Activated gamma-delta T cell (primary cell): ENCODE data around the gene RWDD4.
"Not testable (repeated sequence)": the region's sequence is repeated elsewhere in the genome, so short reads cannot be mapped to it uniquely, and the experiment has no call there.

Experiments
- DNase-seq: peaks from one replicate; lab custom pipeline; 2025; lab: John Stamatoyannopoulos, UW

RWDD4 gene

DNA sequence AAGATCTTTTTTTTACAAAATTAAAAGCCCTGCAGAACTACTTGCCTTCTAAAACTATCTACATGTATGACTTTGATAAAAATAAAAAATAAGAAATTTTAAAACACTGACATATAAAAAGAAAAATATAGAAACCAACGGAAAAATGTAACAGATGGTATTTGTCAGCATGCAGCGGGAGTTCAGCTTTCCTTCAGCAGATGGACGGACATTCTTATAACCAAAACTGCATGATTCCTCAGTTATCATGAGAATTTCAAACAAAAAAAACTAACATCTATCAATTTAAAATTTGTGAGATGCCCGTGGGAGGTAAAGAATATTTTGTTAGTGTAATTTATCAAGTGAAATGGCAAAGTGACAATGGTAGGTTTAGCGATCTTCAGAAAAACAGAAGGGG lies 23.2 kb downstream of the RWDD4 start:
- DNase-seq = no peak

DNA sequence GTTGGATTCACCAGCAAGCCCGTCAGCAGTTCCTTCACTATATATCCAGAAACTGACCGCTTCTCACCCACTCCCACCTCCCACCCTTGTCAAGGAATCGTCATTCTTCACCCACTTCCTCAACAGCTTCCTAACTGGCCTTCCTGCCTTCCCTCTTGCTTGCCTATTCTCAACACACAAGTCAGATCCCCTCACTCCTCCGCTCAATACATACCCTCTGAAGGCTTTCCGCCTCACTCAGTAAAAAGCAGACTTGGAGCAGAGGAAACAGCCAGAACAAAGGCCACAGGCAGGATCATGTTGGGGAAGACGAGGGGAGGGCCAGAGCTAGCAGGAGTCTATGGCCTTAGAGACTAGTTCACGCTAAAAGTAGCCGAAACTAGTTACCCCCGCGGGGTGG lies 23.7 kb downstream of the RWDD4 start:
- DNase-seq = no peak

DNA sequence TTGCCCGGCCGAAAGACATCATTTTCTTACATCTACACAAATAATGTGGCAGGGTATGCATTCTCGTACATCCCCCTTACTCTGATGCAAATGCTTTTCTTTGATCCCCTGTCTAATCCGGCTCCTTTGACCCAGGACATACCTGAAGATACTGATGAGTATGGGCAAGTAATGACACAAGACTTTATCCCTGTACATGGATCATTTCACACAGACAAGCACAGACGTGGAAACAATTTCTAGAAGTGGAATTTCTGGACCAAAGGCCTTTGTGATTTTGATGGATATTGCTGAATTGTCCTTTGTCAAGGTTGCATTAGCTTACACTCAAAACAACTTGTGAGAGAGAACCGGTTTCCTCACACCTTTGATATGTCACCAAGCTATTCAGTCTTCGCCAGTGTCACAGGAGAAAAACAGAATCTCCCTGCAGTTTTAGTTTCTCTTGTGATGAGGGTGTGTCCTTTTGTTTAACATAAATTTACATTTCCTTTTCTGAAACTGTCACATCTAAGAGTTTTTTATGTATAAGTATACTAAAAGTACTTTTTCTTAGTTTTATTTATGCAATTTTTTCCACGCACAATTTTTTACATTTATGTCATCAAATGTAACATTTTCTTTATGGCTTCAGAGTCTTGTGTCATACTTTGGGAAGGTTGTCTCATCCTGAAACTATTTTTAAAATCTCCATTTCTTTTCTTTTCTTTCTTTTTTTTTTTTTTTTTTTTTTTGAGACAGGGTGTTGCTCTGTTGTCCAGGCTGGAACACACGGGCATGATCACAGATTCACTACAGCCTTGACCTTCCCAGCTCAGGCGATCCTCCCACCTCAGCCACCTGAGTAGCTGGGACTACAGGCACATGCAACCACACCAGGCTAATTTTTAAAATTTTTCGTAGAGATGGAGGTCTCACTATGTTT lies 25.2 kb downstream of the RWDD4 start:
- DNase-seq = no peak

DNA sequence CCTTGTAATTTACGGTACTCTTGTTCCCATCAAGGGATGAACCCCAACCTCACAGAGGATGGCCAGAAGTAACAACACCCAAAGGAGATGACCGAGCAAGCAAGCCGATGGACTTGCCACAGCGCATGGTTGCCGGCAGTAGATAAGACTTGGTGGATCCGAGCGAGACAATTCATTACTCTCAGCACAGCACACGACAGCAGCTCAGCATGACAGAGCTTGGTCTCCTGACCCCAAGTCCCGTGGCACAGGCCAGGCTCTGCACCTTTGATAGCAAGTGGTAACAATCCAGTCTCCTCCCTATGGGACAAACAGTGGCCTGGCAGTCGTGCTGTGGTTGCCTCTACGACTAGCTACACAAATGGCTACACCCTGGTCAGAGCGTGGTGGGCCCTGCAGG lies 26.3 kb downstream of the RWDD4 start:
- no peak for DNase-seq

DNA sequence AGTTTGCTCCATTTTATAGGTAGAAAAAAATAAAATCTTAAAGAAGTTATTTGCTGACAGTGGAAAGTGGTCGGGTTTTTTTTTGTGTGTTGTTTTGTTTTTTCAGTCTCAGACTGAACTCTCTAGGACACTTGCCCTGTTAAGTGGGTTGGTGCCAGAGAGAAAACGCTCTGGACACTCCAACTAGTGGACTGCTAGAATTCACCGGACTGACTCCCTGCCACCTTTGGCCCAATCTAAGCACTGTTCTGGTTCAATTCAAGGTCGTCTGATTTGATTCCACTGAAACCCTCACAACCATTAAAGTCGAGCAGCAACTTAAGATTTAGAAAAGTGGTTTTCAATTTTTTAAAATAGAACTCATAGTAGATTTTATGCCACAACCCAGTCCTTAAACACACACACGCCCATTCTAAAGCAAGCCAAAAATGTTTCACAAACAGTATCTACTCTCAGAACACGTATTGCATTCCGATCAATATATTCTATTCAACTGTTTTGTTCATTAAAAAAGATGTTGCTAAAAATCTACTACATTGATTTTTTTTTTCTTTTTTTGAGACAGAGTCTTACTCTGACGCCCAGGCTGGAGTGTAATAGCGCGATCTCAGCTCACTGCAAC lies 27.3 kb downstream of the RWDD4 start:
- no peak for DNase-seq

DNA sequence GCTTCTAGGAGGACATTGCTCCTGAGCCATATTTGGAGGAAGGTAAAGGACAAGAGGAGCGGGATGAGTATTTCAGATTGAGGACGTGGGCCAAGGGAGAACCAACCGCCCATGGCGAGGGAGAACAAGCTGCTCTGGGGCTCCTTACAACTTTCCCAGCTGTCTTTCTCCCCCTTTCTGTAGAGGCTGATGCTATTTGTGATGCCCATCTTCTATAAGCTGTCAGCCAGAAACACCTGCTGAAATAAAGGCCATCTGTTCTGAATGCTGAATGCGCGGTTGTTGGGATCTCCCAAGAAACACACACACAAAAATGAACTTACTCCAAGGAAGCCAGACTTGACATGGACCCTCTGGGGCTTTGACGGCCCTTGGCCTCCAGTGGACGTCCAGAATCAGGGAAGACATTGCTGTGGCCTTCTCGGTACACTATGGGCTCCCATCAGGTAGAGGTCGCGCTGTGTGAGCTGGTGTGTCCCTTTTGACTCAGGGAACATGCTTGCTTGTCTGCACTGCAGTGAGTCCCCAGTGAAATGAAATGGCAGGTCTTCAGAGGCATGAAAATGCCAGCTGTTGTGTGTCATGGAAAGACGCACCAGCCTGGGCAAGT lies 30.9 kb downstream of the RWDD4 start:
- no peak for DNase-seq

DNA sequence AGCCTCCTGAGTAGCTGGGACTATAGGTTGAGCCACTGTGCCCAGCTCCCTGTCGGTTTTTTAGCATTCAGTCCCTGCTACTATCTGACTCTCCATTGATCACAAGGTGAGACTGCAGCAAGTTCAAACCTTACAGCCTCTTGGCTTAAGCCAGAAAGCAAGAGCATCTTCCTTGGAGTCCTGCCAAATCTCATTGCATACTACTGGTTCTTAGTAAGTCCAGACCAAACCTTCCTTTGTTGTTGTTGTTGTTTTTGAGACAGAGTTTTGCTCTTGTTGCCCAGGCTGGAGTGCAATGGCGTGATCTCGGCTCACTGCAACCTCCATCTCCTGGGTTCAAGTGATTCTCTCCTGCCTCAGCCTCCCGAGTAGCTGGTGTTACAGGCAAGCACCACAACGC lies 31.7 kb downstream of the RWDD4 start:
- DNase-seq = not testable (repeated sequence)

DNA sequence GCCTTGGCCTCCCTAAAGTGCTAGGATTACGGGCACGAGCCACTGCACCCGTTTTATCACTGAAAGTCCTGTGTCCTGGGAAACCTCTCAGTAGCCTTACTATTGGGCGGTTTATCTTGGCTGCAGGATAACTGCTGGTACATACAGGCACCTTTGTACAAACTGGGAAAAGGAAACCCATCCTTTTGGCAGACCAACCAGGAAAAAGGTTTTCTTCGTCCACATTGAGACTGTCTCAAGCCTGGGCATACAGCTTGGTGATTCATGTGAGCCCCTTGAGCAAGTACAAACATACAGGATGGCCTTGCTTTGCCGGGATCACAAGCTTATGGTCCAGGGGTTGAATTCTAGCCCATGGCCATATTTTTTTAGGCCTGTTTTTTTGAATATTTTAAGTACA lies 32.8 kb downstream of the RWDD4 start:
- DNase-seq = no peak

DNA sequence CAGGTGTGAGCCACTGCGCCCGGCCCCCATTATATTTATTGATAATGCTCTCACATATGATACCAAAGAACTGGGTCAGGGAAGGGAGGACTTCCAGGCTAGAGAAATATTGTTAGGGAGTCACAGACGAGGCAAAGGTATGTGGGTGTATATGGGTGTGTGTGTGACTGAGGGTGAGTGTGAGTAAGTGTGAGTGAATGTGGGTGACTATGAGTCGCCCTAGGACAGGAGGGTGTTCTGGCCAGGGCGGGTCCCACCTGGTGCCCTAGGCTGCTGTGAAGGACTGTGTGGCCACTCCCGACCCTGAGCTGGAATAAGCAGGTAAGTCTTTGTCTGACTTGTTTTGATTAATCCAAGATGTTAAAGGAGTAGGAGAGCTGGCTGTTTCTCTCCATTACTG lies 34.4 kb downstream of the RWDD4 start:
- DNase-seq = no peak

DNA sequence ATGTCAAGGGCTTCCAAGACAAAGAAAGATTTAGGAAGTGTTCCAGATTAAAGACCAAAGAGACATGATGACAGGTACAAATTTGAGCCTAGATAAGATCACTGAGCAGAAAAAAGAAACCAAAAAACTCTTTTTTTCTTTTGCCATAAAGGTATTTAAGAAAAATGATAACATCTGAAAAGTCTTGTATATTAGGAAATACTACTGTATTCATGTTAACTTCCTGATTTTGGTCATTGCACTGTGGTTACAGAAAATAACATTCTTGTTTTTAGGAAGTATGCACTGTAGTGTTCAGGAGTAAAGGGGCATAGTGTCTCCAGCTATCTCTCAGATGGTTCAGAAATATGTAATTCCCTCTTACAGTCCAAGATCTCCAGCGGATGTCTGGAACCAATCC lies 37.1 kb downstream of the RWDD4 start:
- no peak for DNase-seq

DNA sequence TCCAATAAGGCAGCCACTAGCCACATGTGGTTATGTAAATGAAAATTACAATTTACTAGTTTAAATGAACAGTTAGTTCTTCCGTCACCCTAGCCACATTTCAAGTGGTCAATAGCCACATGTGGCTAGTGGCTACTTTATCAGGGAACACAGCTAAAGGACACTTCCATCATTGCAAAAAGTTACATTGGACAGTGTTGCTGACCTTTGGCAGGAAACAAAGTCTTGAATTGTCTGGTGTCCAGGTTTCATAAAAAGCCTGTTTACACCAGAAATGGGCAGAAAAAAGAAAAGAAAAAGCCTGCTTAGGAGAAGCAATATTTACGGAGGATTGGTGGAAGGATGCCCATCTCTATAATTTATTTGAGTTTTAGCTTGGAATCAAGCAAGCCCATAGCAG lies 38.6 kb downstream of the RWDD4 start:
- no peak for DNase-seq

DNA sequence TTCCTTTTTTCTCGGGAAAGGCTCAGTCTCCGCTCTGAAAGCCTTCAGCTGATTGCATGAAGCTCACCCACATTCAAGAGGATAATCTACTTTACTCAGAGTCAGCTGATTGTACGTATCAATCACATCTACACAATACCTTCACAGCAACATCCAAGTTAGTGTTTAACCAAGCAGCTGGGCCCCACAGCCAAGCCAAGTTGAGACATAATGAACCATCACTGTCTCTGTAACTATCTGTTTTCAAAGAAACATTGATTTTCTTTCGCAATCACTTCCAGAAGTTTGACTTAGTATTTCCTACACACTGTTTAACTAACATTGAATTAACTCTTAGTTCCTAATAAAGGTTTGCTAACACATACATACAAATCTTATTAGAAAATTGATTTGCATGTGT lies 40.3 kb downstream of the RWDD4 start:
- DNase-seq = no peak

DNA sequence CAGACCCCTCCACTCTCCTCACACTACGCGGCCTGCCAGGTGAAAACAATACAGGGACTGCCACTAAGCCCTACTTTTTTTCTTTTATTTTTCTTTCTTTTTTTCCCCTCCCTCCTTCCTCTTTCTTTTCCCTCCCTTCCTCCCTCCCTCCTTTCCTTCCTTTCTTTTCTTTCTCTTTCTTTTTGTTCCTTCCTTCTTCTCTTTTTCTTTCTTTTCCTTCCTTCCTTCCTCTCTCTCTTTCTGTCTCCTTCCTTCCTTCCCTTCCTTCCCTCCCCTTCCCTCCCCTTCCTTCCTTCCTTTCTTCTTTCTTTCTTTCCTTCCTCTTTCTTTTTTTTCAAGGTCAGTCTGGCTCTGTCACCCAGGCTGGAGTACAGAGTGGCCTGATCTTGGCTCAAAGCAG lies 41.9 kb downstream of the RWDD4 start:
- no peak for DNase-seq

DNA sequence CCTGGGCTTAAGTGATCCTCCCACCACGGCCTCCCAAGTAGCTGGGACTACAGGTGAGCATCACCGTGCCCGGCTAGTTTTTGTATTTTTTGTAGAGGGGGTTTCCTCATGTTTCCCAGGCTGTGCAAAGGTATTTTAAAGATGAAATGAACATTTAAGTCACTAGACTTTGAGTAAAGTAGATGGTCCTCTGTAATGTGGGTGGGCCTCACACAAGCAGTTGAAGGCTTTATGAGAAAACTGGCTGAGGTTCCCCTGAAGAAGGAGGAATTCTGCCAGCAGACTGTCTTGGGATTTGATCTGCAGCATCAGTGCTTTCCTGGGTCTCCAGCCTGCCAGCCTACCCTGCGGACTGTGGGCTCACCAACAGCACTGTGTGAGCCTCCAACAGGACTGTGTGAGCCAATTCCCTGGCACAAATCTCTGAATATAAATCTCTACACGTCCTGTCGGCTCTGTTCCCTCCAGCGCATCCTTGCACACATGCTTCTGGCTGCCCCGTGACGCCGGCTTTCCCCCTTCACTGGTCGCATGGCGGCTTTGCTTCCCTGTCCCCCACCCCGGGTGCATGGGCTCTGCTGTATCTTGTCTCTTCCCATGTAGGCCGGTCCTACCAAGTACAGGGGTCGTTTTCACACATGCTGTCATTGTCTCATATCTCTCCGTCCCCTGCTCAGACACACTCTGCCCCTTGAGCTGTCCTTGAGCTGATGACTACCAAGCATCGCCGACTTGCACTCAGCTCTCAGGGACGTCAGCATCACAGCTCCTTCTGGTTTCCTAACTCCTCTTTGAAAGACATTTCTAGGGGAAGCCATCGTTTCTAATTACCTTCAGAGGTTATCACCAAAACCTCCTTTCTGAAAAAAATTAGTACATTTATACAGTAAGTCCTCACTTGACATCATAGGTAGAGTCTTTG lies 46.4 kb downstream of the RWDD4 start:
- no peak for DNase-seq

DNA sequence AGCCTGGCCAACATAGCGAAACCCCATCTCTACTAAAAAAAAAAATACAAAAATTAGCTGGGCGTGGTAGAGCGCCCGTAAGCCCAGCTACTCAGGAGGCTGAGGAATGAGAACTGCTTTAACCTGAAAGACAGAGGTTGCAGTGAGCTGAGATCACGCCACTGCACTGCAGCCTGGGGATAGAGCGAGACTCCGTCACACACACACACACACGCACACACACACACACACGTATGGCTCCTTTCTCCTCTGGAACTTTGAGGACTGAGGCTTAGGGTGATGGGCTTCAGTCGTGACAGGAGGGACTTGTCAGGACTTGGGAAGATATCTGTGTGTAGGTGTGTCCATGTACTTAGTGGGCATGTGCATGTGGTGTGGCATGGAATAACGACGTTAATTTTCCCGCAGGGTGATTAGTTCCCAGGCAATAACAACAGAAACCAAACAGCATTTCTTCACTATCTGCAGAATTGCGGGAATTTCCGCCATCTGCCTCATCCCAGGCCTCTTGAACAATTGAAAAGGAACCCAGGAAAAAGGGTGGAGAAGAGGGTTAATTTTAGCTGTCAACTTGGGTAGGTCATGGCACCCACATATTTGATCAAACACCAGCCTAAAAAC lies 47.7 kb downstream of the RWDD4 start:
- DNase-seq = no peak

DNA sequence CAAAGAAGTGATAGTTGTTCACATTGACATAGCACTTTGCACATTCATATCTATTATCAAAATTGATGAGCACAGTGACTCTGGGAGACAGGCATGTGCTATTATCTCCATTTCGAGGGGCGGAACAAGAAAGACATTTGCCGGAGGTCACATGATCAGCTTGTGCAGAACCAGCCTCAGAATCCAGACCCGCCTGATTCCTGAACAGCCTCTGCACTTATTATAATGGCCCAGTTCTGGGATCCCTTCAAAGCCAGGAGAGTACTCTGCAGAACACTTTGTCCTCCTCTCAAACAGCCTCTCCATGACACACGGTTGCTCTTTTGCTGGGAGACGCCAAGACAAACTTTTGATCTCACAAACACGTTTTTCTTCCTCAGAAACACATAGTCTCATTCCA lies 48.4 kb downstream of the RWDD4 start:
- DNase-seq = no peak

DNA sequence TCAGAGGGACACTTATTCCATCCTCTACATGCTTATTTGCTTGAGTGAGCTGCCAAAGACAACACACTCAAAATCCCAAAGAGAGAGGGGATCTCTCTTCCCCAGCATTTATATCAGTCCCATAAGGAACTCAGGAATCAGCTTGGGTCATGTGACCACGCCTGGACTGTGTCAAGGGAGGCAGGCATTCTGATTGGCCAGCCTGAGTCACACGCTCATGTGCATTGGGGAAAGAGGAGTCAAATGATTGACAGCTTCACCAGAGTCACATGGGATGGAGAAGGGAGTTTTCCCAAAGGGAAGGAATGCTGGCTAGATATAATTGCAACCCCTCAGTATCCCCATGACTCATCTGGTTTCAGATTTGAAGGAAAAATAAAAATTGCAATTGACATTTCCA lies 49.0 kb downstream of the RWDD4 start:
- DNase-seq = no peak

DNA sequence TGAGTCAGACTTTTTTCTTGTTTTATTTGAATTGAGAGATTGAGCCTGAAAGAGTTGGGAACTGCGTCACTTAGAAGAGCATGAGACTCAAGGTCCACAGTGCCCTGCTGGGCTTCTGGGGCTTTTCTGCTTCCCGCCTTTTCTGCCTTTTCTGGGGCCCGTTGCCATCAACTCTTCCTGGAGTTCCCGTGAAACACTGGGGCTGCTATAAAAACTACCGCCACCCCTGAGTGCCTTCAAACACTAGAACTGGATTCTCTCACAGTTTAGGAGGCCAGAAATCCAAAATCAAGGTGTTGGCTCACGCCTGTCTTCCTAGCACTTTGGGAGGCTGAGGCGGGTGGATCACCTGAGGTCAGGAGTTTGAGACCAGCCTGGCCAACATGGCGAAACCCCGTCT lies 49.8 kb downstream of the RWDD4 start:
- DNase-seq = no peak

DNA sequence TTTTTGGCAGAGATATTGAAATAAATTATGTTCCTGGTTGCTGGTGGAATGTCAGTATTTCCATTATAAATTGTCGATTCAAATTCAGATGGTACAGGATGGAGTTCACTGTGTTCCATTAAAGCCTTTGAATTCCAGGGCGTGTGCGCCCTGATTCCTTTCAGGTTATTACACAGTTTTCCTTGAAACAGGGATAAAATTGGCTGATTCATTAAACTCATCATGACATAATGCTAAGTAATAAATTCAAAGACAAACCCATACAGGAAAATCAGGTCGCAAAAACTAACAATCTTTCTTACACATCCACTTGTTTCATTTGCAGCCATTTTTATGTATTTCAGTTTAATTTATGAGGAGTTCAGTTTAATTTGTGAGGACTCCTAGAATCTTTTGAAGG lies 51.1 kb downstream of the RWDD4 start:
- DNase-seq = no peak

DNA sequence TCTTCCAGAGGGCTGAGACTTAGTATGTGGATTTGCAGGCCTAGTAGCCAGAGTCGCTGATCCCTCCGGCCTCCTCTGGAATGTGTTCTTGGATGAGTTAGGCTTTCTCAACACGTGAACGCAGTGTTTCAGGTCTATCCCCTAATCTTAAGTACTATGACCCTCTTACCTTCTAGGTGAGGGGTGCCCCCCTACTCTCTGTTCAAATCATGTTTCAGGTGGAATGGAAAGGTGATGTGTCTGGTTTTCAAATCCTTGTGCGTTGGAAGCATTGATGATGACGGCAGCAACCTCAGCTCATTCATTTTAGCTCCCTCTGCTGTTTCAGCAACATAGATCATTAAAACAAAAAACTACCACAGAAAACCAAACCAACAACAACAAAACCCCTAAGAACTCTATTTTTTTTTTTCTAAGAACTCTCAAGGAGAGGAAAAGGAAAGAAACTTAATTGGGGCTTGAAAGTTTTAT lies 56.4 kb downstream of the RWDD4 start:
- DNase-seq = no peak

DNA sequence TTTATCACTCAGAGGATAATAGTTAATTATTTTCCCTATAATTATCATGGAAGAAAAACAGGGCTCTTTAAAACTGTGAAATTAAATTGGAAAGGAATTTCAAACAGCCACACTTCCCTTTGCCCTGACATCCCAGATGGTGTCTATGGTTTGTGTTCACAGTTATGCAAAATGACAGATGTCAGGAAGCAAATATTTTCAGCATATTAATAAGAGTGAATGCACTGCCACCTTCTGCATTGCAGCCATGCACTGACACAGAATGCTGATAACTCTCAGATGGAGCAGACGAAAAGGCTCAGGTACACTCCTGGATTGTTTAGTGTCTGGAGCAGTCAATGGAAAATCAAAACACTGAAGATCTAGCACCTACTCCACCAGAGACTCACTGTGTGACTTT lies 57.6 kb downstream of the RWDD4 start:
- no peak for DNase-seq
